ENCODE results near the gene CDC42BPG.

The CDC42BPG gene

DNA sequence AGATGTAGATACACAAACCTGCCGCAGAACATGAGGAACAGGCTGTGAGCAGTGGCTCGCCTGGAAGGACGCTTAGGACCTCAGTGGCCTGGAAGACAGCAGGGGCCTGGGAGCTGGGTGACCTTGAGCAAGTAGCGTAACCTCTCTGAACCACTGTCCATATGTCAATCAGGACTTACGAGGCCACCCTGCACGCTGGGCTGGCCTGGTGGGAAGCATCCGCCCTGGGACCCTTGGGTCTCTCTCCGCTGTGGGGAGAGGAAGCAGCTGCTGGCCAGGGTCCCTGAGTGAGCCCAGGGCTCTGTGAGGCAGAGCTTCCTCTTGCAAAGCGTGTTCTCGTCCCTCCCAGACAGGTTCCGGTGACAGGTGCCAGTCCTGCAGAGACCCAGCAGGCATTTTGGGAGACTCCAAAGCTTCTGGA is 48.0 kb upstream of the CDC42BPG start:
- TF ChIP-seq, protein P1, sequence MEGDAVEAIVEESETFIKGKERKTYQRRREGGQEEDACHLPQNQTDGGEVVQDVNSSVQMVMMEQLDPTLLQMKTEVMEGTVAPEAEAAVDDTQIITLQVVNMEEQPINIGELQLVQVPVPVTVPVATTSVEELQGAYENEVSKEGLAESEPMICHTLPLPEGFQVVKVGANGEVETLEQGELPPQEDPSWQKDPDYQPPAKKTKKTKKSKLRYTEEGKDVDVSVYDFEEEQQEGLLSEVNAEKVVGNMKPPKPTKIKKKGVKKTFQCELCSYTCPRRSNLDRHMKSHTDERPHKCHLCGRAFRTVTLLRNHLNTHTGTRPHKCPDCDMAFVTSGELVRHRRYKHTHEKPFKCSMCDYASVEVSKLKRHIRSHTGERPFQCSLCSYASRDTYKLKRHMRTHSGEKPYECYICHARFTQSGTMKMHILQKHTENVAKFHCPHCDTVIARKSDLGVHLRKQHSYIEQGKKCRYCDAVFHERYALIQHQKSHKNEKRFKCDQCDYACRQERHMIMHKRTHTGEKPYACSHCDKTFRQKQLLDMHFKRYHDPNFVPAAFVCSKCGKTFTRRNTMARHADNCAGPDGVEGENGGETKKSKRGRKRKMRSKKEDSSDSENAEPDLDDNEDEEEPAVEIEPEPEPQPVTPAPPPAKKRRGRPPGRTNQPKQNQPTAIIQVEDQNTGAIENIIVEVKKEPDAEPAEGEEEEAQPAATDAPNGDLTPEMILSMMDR (IDR thresholded peaks at IDR 0.05; ENCODE audit: low read depth, low read length, poor library complexity, severe bottlenecking), result no peak
- no peak for TF ChIP-seq EZH2phosphoT487 (IDR thresholded peaks at IDR 0.05; ENCODE audit: borderline replicate concordance, low read length)
- Histone ChIP-seq H3K4me3 (ENCODE audit: low read length) (no peak overlapping the region), H3K27me3 (ENCODE audit: control insufficient read depth, low read length) (no peaks in the 10 kb centered on the region), H3K79me2 (ENCODE audit: control insufficient read depth, low read length) (no peaks in the 10 kb centered on the region), H3K4me2 (ENCODE audit: low read length) (no peak overlapping the region), H4K20me1 (ENCODE audit: control insufficient read depth, insufficient read depth, low read depth, low read length) (no peaks in the 10 kb centered on the region), H3K9me3 (ENCODE audit: control insufficient read depth, insufficient read depth, low read length) (no peaks in the 10 kb centered on the region), H3F3A (ENCODE audit: control insufficient read depth, insufficient read depth) (peaks cover 3% of the 10 kb centered on the region; the same call in 1 of the 2 replicates), H3K27ac (ENCODE audit: low read depth, low read length) (no peak overlapping the region), H3K36me3 (ENCODE audit: control insufficient read depth, low read length) (peaks cover 3% of the 10 kb centered on the region; the same call in 1 of the 2 replicates), H3K9me2 (replicated peaks; ENCODE audit: control insufficient read depth, low read length) (no peaks in the 10 kb centered on the region), H3K4me1 (ENCODE audit: control insufficient read depth, low read length) (peaks cover 29% of the 10 kb centered on the region)

DNA sequence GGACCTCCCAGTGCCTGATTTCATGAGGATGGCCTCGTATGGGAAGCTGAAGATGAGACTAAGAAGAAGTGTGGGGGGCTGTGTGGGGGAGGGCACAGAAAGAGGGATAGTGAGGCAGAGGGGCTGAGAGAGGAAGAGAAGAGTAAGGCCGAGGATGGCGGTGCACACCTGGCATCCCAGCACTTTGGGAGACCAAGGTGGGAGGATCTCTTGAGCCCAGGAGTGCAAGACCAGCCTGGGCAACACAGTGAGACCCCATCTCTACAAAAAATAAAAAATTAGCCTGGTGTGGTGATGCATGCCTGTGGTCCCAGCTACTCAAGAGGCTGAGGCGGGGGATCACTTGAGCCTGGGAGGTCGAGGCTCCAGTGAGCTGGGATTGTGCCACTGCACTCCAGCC is 47.4 kb upstream of the CDC42BPG start:
- Histone ChIP-seq H3F3A (ENCODE audit: control insufficient read depth, insufficient read depth) (peaks cover 7% of the 10 kb centered on the region; the same call in 1 of the 2 replicates), H3K36me3 (ENCODE audit: control insufficient read depth, low read length) (peaks cover 3% of the 10 kb centered on the region; the same call in 1 of the 2 replicates), H3K4me3 (ENCODE audit: low read length) (no peak overlapping the region), H3K79me2 (ENCODE audit: control insufficient read depth, low read length) (no peaks in the 10 kb centered on the region), H3K9me2 (replicated peaks; ENCODE audit: control insufficient read depth, low read length) (no peaks in the 10 kb centered on the region), H3K27ac (ENCODE audit: low read depth, low read length) (no peak overlapping the region), H3K4me1 (ENCODE audit: control insufficient read depth, low read length) (peaks cover 35% of the 10 kb centered on the region), H3K9me3 (ENCODE audit: control insufficient read depth, insufficient read depth, low read length) (no peaks in the 10 kb centered on the region), H4K20me1 (ENCODE audit: control insufficient read depth, insufficient read depth, low read depth, low read length) (no peaks in the 10 kb centered on the region), H3K27me3 (ENCODE audit: control insufficient read depth, low read length) (no peaks in the 10 kb centered on the region), H3K4me2 (ENCODE audit: low read length) (no peak overlapping the region)
- TF ChIP-seq EZH2phosphoT487 (IDR thresholded peaks at IDR 0.05; ENCODE audit: borderline replicate concordance, low read length), result no peak
- TF ChIP-seq, protein P1 (IDR thresholded peaks at IDR 0.05; ENCODE audit: low read depth, low read length, poor library complexity, severe bottlenecking), result no peak

DNA sequence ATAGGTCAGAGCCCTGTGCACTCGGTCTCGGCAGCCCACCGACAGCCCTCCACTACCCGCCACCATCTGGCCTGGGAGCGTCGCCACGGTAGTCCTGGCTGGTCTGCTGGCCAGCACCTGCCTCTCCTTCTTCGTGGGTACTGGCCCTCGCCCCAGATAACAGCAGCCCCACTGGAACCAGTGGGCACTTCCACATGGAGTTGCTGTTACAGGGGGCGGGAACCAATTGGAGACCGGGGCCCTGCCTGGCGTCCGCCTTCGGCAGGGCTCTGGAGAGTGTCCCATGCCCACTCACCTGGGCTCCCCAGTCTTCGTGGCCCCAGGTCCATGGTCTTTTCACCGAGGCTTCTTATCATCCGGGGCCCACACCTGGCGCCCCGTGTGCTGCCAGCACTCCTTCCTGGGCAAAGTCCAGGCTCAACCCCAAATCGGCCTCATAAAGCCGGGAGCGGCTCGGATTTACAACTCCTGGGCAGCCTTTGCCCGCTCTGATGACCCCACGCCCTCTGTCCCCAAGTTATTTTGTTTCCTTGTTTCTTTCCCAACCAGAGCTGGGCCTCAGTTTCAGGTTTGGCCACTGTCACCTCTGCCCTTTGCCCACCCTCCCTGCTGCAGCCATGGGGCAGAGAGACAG is 46.9 kb upstream of the CDC42BPG start:
- H3K27me3 ChIP-seq (ENCODE audit: control insufficient read depth, low read length), result no peaks in the 10 kb centered on the region
- no peaks in the 10 kb centered on the region for H4K20me1 ChIP-seq (ENCODE audit: control insufficient read depth, insufficient read depth, low read depth, low read length)
- H3K79me2 ChIP-seq (ENCODE audit: control insufficient read depth, low read length), result no peaks in the 10 kb centered on the region
- peaks cover 35% of the 10 kb centered on the region for H3K4me1 ChIP-seq (ENCODE audit: control insufficient read depth, low read length)
- H3K9me3 ChIP-seq (ENCODE audit: control insufficient read depth, insufficient read depth, low read length), result no peaks in the 10 kb centered on the region
- peaks cover 7% of the 10 kb centered on the region; the same call in 1 of the 2 replicates for H3F3A ChIP-seq (ENCODE audit: control insufficient read depth, insufficient read depth)
- no peak overlapping the region for H3K27ac ChIP-seq (ENCODE audit: low read depth, low read length)
- no peaks in the 10 kb centered on the region for H3K9me2 ChIP-seq (replicated peaks; ENCODE audit: control insufficient read depth, low read length)
- no peak overlapping the region for H3K4me2 ChIP-seq (ENCODE audit: low read length)
- no peak for TF ChIP-seq EZH2phosphoT487 (IDR thresholded peaks at IDR 0.05; ENCODE audit: borderline replicate concordance, low read length)
- TF ChIP-seq, protein P1 (IDR thresholded peaks at IDR 0.05; ENCODE audit: low read depth, low read length, poor library complexity, severe bottlenecking), result no peak
- H3K36me3 ChIP-seq (ENCODE audit: control insufficient read depth, low read length), result peaks cover 3% of the 10 kb centered on the region; the same call in 1 of the 2 replicates
- no peak overlapping the region for H3K4me3 ChIP-seq (ENCODE audit: low read length)
